CD4-positive, alpha-beta T cell treated with Interleukin-17A for 1 hour (primary cell): ENCODE results near the gene HIC2.
"Not testable (repeated sequence)": the region's sequence is repeated elsewhere in the genome, so short reads cannot be mapped to it uniquely, and the experiment has no call there.

Experiments
- DNase-seq: peaks from one replicate; pipeline ENCODE4 v3.0.0-alpha.2; 2020

The HIC2 gene

GRCh38 chr22:21497984-21498383 is 80.8 kb downstream of the HIC2 start:
- not testable (repeated sequence) for DNase-seq

DNA sequence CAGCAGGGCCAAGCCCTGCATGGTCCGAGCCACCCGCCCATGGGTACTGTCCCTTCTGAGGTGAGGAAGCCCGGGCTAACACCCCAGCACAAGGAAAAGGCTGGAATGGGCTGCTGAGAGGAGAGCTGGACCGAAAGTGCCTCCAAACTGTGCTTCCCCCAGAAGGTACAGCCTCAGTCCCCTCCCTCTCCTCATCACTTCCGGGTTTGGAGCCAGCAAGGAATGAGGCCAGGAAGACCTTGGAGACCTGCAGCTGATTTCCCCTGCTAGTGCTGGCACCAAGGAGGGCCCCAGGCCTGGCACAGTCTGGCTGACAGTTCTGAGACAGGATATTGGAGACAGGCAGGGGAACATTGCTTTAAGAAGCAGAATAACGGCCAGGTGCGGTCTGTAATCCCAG is 81.3 kb downstream of the HIC2 start:
- DNase-seq, result not testable (repeated sequence)

GRCh38 chr22:21499623-21500506 is 82.7 kb downstream of the HIC2 start:
- not testable (repeated sequence) for DNase-seq
